HAP-1 (cell line): ENCODE measurements around the gene AMPD2.

ENCODE experiments used
- DNase-seq, 2 experiments: peaks; one replicate each; pipeline ENCODE4 v3.0.0-alpha.2; 2016 to 2020; ENCODE audit warnings: low spot score in 2 of 2
- H3K27me3 ChIP-seq: fragments of 250-450 bp; sonication (Bioruptor Pico); 2 replicates; pipeline ENCODE4 v1.5.1; 2020; ENCODE audit warnings: low read depth, mild to moderate bottlenecking, moderate library complexity
- H3K36me3 ChIP-seq: fragments of 250-450 bp; sonication (Bioruptor Pico); replicated peaks from 2 replicates; pipeline ENCODE4 v1.5.1; 2020; ENCODE audit warnings: mild to moderate bottlenecking
- H3K4me1 ChIP-seq: fragments of 250-450 bp; sonication (Bioruptor Pico); 2 replicates; pipeline ENCODE4 v1.5.1; 2020; ENCODE audit warnings: mild to moderate bottlenecking
- H3K4me3 ChIP-seq: fragments of 250-450 bp; sonication (Bioruptor Pico); 2 replicates; pipeline ENCODE4 v1.5.1; 2020; ENCODE audit warnings: mild to moderate bottlenecking, moderate library complexity
- H3K9me3 ChIP-seq: fragments of 250-450 bp; sonication (Bioruptor Pico); 2 replicates; pipeline ENCODE4 v1.5.1; 2020; ENCODE audit warnings: mild to moderate bottlenecking, moderate library complexity
- in situ Hi-C: fragments of 300-500 bp; cut with MboI; formaldehyde crosslinking; loops from 3 replicates; pipeline ENCODE4 v1.14.3; 2020; ENCODE audit warnings: low sequenced_read_pairs, inconsistent platforms, mixed read lengths

AMPD2 gene

GRCh38 chr1:109619576-109620400 is at the start of gene AMPD2, which contains the start of gene GNAT2:
Gene AMPD2 (plus strand): TSS chr1:109619837. CDS start chr1:109621176, 1,339 bp downstream.
Gene GNAT2 (minus strand): TSS chr1:109619616. CDS start chr1:109612870, 6,746 bp downstream.
- Histone ChIP-seq H3K27me3 (no peaks in the 10 kb centered on the region), H3K9me3 (no peaks in the 10 kb centered on the region), H3K36me3 (no peaks in the 10 kb centered on the region; the same call in 1 of the 2 replicates), H3K4me1 (peaks cover 10% of the 10 kb centered on the region), H3K4me3 (peak within 1 kb of the TSS; percentile 58)
- in situ Hi-C loops, result no loop called here
- DNase-seq, result peak; percentile 69 to 86

GRCh38 chr1:109570414-109570813 is 49.2 kb upstream of the AMPD2 start:
- Histone ChIP-seq H3K36me3 (no peaks in the 10 kb centered on the region), H3K27me3 (no peaks in the 10 kb centered on the region), H3K4me3 (no peak overlapping the region), H3K4me1 (peaks cover 11% of the 10 kb centered on the region), H3K9me3 (no peaks in the 10 kb centered on the region)
- in situ Hi-C loops, result no loop called here
- DNase-seq, result no peak

GRCh38 chr1:109573785-109574184 is 45.9 kb upstream of the AMPD2 start:
- H3K27me3 ChIP-seq, result no peaks in the 10 kb centered on the region
- H3K9me3 ChIP-seq, result no peaks in the 10 kb centered on the region
- no peaks in the 10 kb centered on the region; the same call in 1 of the 2 replicates for H3K36me3 ChIP-seq
- no peak overlapping the region for H3K4me3 ChIP-seq
- peaks cover 11% of the 10 kb centered on the region for H3K4me1 ChIP-seq
- in situ Hi-C loops, result no loop called here
- DNase-seq, result peak; percentile 15 to 51

GRCh38 chr1:109578947-109579443 is 40.6 kb upstream of the AMPD2 start:
- H3K27me3 ChIP-seq, result no peaks in the 10 kb centered on the region
- DNase-seq, result no peak
- H3K9me3 ChIP-seq, result no peaks in the 10 kb centered on the region
- in situ Hi-C loops, result no loop called here
- H3K4me3 ChIP-seq, result no peak overlapping the region
- peaks cover under 1% of the 10 kb centered on the region for H3K4me1 ChIP-seq
- peaks cover 13% of the 10 kb centered on the region for H3K36me3 ChIP-seq

GRCh38 chr1:109579491-109579890 is 40.1 kb upstream of the AMPD2 start:
- no peaks in the 10 kb centered on the region for H3K27me3 ChIP-seq
- in situ Hi-C loops, result no loop called here
- H3K4me1 ChIP-seq, result no peaks in the 10 kb centered on the region
- H3K4me3 ChIP-seq, result no peak overlapping the region
- H3K9me3 ChIP-seq, result no peaks in the 10 kb centered on the region
- H3K36me3 ChIP-seq, result peaks cover 15% of the 10 kb centered on the region
- DNase-seq, result no peak

- peaks cover 39% of the 10 kb centered on the region for H3K36me3 ChIP-seq
- no peaks in the 10 kb centered on the region for H3K4me1 ChIP-seq
- H3K4me3 ChIP-seq, result no peak overlapping the region
- in situ Hi-C loops, result no loop called here
- DNase-seq, result no peak
- H3K9me3 ChIP-seq, result no peaks in the 10 kb centered on the region
- no peaks in the 10 kb centered on the region for H3K27me3 ChIP-seq
Observed at GRCh38 chr1:109582021-109582420, 37.6 kb upstream of the AMPD2 start.

GRCh38 chr1:109584766-109585165 is 34.9 kb upstream of the AMPD2 start:
- Histone ChIP-seq H3K9me3 (no peaks in the 10 kb centered on the region), H3K4me1 (no peaks in the 10 kb centered on the region), H3K27me3 (no peaks in the 10 kb centered on the region), H3K4me3 (no peak overlapping the region), H3K36me3 (peaks cover 48% of the 10 kb centered on the region)
- in situ Hi-C loops, result no loop called here
- DNase-seq, result no peak

- no peaks in the 10 kb centered on the region for H3K9me3 ChIP-seq
- in situ Hi-C loops, result no loop called here
- peaks cover 42% of the 10 kb centered on the region for H3K36me3 ChIP-seq
Observed at GRCh38 chr1:109586055-109586454, 33.6 kb upstream of the AMPD2 start.

GRCh38 chr1:109589177-109589576 is 30.5 kb upstream of the AMPD2 start:
- Histone ChIP-seq H3K4me1 (no peaks in the 10 kb centered on the region), H3K4me3 (no peak overlapping the region), H3K27me3 (no peaks in the 10 kb centered on the region), H3K36me3 (peaks cover 53% of the 10 kb centered on the region), H3K9me3 (no peaks in the 10 kb centered on the region)
- no peak for DNase-seq
- in situ Hi-C loops, result no loop called here

More at GRCh38 chr1:109586055-109586454, 33.6 kb upstream of the AMPD2 start:
- H3K27me3 ChIP-seq, result no peaks in the 10 kb centered on the region
- H3K4me1 ChIP-seq, result no peaks in the 10 kb centered on the region
- DNase-seq, result no peak
- no peak overlapping the region for H3K4me3 ChIP-seq

- in situ Hi-C loops, result no loop called here
- peaks cover 50% of the 10 kb centered on the region for H3K36me3 ChIP-seq
Observed at GRCh38 chr1:109589679-109590078, 30.0 kb upstream of the AMPD2 start.

GRCh38 chr1:109592916-109593315 is 26.7 kb upstream of the AMPD2 start:
- Histone ChIP-seq H3K36me3 (peaks cover 22% of the 10 kb centered on the region), H3K27me3 (no peaks in the 10 kb centered on the region), H3K4me1 (no peaks in the 10 kb centered on the region), H3K4me3 (no peak overlapping the region), H3K9me3 (no peaks in the 10 kb centered on the region)
- in situ Hi-C loops, result no loop called here
- DNase-seq, result no peak

More at GRCh38 chr1:109589679-109590078, 30.0 kb upstream of the AMPD2 start:
- no peak overlapping the region for H3K4me3 ChIP-seq
- no peaks in the 10 kb centered on the region for H3K9me3 ChIP-seq
- H3K27me3 ChIP-seq, result no peaks in the 10 kb centered on the region
- no peak for DNase-seq
- no peaks in the 10 kb centered on the region for H3K4me1 ChIP-seq

GRCh38 chr1:109595531-109595930 is 24.1 kb upstream of the AMPD2 start:
- no peak for DNase-seq
- in situ Hi-C loops, result no loop called here
- Histone ChIP-seq H3K27me3 (no peaks in the 10 kb centered on the region), H3K9me3 (no peaks in the 10 kb centered on the region), H3K36me3 (peaks cover 21% of the 10 kb centered on the region), H3K4me1 (no peaks in the 10 kb centered on the region), H3K4me3 (no peak overlapping the region)

GRCh38 chr1:109598156-109598555 is 21.5 kb upstream of the AMPD2 start:
- H3K36me3 ChIP-seq, result peaks cover 10% of the 10 kb centered on the region
- no peaks in the 10 kb centered on the region for H3K27me3 ChIP-seq
- in situ Hi-C loops, result no loop called here
- H3K4me1 ChIP-seq, result no peaks in the 10 kb centered on the region
- H3K4me3 ChIP-seq, result no peak overlapping the region
- no peak for DNase-seq
- no peaks in the 10 kb centered on the region for H3K9me3 ChIP-seq

GRCh38 chr1:109598655-109599054 is 21.0 kb upstream of the AMPD2 start:
- H3K27me3 ChIP-seq, result no peaks in the 10 kb centered on the region
- H3K9me3 ChIP-seq, result no peaks in the 10 kb centered on the region
- in situ Hi-C loops, result no loop called here
- H3K36me3 ChIP-seq, result peaks cover 5% of the 10 kb centered on the region
- no peak for DNase-seq
- H3K4me1 ChIP-seq, result no peaks in the 10 kb centered on the region
- H3K4me3 ChIP-seq, result no peak overlapping the region
